HepG2 (cell line): Measurements from ENCODE around the gene KRTAP10-8. TPM values are rescaled to one million over a fixed set of nuclear protein-coding genes. Genes with fewer than 3 reads are reported as not detected.

Experiments
- ARNTL ChIP-seq: sonication (generic); formaldehyde crosslinking; IDR thresholded peaks from 2 replicates; pipeline ENCODE4 v1.4.0; 2020; ENCODE audit warnings: mild to moderate bottlenecking, missing genetic modification reagents
- ASH2L ChIP-seq: fragments of 300-600, 200-600 bp; sonication (generic); IDR thresholded peaks from 2 replicates; pipeline ENCODE4 v1.7.0; 2017; ENCODE audit warnings: low read depth, mild to moderate bottlenecking, moderate library complexity, mixed read lengths, low read length; ENCODE audit not compliant: insufficient read length
- DMAP1 ChIP-seq: IDR thresholded peaks from 2 replicates; pipeline ENCODE4 v1.6.1; 2016
- GABPB1 ChIP-seq: IDR thresholded peaks from 2 replicates; pipeline ENCODE4 v1.6.1; 2016; ENCODE audit warnings: mild to moderate bottlenecking, missing genetic modification reagents, moderate library complexity, missing compliant biosample characterization
- HDAC2 ChIP-seq: sonication (generic); formaldehyde crosslinking; IDR thresholded peaks from 2 replicates; pipeline ENCODE4 v1.4.0; 2020; ENCODE audit warnings: missing genetic modification reagents
- HNRNPLL ChIP-seq: fragments of 200-400 bp; formaldehyde crosslinking; IDR thresholded peaks from 2 replicates; pipeline ENCODE4 v1.6.1; 2017; ENCODE audit warnings: mild to moderate bottlenecking, low read depth, low read length; ENCODE audit not compliant: poor library complexity, severe bottlenecking
- KDM3A ChIP-seq: IDR thresholded peaks from 2 replicates; pipeline ENCODE4 v1.6.1; 2018; ENCODE audit warnings: low read depth, missing compliant biosample characterization
- KDM5B ChIP-seq: sonication (generic); formaldehyde crosslinking; IDR thresholded peaks from 2 replicates; pipeline ENCODE4 v1.4.0; 2020; ENCODE audit warnings: missing genetic modification reagents, mild to moderate bottlenecking, borderline replicate concordance
- LCORL ChIP-seq, 2 experiments: fragments of 450-650 bp in 1 of 2; sonication (generic) in 1 of 2; formaldehyde crosslinking in 1 of 2; IDR thresholded peaks; 2 replicates each; pipeline versions ENCODE4 v1.5.0 to v1.6.1; 2017 to 2020; ENCODE audit warnings: antibody characterized with exemption in 1 of 2, missing genetic modification reagents in 1 of 2
- NPAS2 ChIP-seq: sonication (generic); formaldehyde crosslinking; IDR thresholded peaks from 2 replicates; pipeline ENCODE4 v1.8.0; 2022; ENCODE audit warnings: mild to moderate bottlenecking, missing genetic modification reagents, borderline replicate concordance
- TARDBP ChIP-seq: sonication (generic); formaldehyde crosslinking; IDR thresholded peaks from 2 replicates; pipeline ENCODE4 v1.8.0; 2022; ENCODE audit warnings: mild to moderate bottlenecking, missing genetic modification reagents
- TEAD3 ChIP-seq: optimal IDR thresholded peaks from 2 replicates; pipeline ENCODE3; 2016; ENCODE audit warnings: borderline replicate concordance
- THAP11 ChIP-seq: IDR thresholded peaks from 2 replicates; pipeline ENCODE4 v1.6.1; 2016; ENCODE audit warnings: missing biosample characterization, missing genetic modification reagents
- ZBTB7B ChIP-seq: sonication (generic); formaldehyde crosslinking; IDR thresholded peaks from 2 replicates; pipeline ENCODE4 v1.4.0; 2020; ENCODE audit warnings: missing genetic modification reagents
- ZFP90 ChIP-seq: sonication (generic); formaldehyde crosslinking; IDR thresholded peaks from 2 replicates; pipeline ENCODE4 v1.8.0; 2022; ENCODE audit warnings: missing genetic modification reagents, mild to moderate bottlenecking, inconsistent platforms, borderline replicate concordance
- ZNF556 ChIP-seq: sonication (generic); formaldehyde crosslinking; IDR thresholded peaks from 2 replicates; pipeline ENCODE4 v1.4.0; 2020; ENCODE audit warnings: mild to moderate bottlenecking, missing genetic modification reagents, borderline replicate concordance
- ZNF605 ChIP-seq: sonication (generic); formaldehyde crosslinking; IDR thresholded peaks from 2 replicates; pipeline ENCODE4 v1.8.0; 2022; ENCODE audit warnings: mild to moderate bottlenecking, missing genetic modification reagents
- polyA plus RNA-seq, 8 experiments: library from polyadenylated mRNA; depleted of rRNA in 3 of 8; stranded (reverse) in 7 of 8; unstranded in 1 of 8; fragments of >200 nt; fragmentation: Illumina TruSeq in 4 of 8; extraction: Trizol in 4 of 8; gene quantifications; 2 replicates each; pipeline versions ENCODE4 v1.2.1 to v1.2.3, GENCODE V29; 2011 to 2016; ENCODE audit warnings: low read depth in 4 of 8, missing spikeins in 1 of 8, mixed read lengths in 1 of 8; ENCODE audit not compliant: insufficient read depth in 1 of 8
- total RNA-seq, 5 experiments: library from RNA; depleted of rRNA; stranded (reverse); fragments of >200 nt; fragmentation: Illumina TruSeq; extraction: Trizol; gene quantifications; 2 replicates each; pipeline ENCODE4 v1.2.3, GENCODE V29; 2016; ENCODE audit warnings: low read depth in 1 of 5
- TF ChIP-seq, protein P1 (sequence below): sonication (generic); formaldehyde crosslinking; IDR thresholded peaks from 2 replicates; pipeline ENCODE4 v1.4.0; 2020; ENCODE audit warnings: missing genetic modification reagents
- TF ChIP-seq, protein P2 (sequence below): sonication (generic); formaldehyde crosslinking; IDR thresholded peaks from 2 replicates; pipeline ENCODE4 v1.4.0; 2020; ENCODE audit warnings: missing genetic modification reagents
- TF ChIP-seq, protein P3 (sequence below): sonication (generic); formaldehyde crosslinking; IDR thresholded peaks from 2 replicates; pipeline ENCODE4 v1.4.0; 2020; ENCODE audit warnings: missing genetic modification reagents

Gene KRTAP10-8
- total and polyA plus RNA-seq, 2 of the 13 experiments (the other 11 are each of a cell fraction or from before 2014, with no cell fraction given): not detected

DNA sequence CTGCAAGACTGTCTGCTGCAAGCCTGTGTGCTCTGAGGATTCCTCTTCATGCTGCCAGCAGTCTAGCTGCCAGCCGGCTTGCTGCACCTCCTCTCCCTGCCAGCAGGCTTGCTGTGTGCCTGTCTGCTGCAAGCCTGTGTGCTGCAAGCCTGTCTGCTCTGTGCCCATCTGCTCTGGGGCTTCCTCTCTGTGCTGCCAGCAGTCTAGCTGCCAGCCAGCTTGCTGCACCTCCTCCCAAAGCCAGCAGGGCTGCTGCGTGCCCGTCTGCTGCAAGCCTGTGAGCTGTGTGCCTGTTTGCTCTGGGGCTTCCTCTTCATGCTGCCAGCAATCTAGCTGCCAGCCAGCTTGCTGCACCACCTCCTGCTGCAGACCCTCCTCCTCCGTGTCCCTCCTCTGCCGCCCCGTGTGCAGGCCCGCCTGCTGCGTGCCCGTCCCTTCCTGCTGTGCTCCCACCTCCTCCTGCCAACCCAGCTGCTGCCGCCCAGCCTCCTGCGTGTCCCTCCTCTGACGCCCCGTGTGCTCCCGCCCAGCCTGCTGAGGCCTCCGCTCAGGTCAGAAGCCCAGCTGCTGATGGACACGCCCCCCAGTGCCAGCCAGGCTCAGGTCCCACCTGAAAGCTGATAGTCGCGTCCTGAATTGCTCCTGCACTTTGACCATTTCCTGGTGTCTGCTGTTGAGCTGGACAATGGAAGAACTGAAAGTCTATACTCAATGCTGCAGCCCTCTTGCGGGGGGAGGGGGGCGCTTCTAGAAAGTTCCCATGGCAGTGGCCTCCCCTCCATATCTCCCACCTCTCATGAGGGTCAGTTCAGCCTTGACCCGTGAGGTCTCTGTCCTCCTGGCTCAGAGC is 37.2 kb upstream of the KRTAP10-8 start (continued):
- TF ChIP-seq, protein P1, sequence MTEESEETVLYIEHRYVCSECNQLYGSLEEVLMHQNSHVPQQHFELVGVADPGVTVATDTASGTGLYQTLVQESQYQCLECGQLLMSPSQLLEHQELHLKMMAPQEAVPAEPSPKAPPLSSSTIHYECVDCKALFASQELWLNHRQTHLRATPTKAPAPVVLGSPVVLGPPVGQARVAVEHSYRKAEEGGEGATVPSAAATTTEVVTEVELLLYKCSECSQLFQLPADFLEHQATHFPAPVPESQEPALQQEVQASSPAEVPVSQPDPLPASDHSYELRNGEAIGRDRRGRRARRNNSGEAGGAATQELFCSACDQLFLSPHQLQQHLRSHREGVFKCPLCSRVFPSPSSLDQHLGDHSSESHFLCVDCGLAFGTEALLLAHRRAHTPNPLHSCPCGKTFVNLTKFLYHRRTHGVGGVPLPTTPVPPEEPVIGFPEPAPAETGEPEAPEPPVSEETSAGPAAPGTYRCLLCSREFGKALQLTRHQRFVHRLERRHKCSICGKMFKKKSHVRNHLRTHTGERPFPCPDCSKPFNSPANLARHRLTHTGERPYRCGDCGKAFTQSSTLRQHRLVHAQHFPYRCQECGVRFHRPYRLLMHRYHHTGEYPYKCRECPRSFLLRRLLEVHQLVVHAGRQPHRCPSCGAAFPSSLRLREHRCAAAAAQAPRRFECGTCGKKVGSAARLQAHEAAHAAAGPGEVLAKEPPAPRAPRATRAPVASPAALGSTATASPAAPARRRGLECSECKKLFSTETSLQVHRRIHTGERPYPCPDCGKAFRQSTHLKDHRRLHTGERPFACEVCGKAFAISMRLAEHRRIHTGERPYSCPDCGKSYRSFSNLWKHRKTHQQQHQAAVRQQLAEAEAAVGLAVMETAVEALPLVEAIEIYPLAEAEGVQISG: peak; percentile 48
- TF ChIP-seq ZFP90: peak; percentile 89
- TF ChIP-seq DMAP1 (CRISPR knock-in tag): 0 out of 2 replicates have a peak, but pooled peaks have one; percentile 11
- peak; percentile 2; the same call in 1 of the 2 replicates for TF ChIP-seq HDAC2 (CRISPR knock-in tag)
- no peak for TF ChIP-seq KDM3A
- peak; percentile 67 for TF ChIP-seq TARDBP
- TF ChIP-seq LCORL (IDR thresholded peaks at IDR 0.05): no peak
- peak; percentile 77 for TF ChIP-seq LCORL (CRISPR knock-in tag; IDR thresholded peaks at IDR 0.05)
- TF ChIP-seq, protein P2, sequence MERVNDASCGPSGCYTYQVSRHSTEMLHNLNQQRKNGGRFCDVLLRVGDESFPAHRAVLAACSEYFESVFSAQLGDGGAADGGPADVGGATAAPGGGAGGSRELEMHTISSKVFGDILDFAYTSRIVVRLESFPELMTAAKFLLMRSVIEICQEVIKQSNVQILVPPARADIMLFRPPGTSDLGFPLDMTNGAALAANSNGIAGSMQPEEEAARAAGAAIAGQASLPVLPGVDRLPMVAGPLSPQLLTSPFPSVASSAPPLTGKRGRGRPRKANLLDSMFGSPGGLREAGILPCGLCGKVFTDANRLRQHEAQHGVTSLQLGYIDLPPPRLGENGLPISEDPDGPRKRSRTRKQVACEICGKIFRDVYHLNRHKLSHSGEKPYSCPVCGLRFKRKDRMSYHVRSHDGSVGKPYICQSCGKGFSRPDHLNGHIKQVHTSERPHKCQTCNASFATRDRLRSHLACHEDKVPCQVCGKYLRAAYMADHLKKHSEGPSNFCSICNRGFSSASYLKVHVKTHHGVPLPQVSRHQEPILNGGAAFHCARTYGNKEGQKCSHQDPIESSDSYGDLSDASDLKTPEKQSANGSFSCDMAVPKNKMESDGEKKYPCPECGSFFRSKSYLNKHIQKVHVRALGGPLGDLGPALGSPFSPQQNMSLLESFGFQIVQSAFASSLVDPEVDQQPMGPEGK: peak; percentile 61
- peak; percentile 43 for TF ChIP-seq HNRNPLL
- 0 out of 2 replicates have a peak, but pooled peaks have one; percentile 47 for TF ChIP-seq KDM5B
- TF ChIP-seq TEAD3: peak; percentile 51
- TF ChIP-seq, protein P3, sequence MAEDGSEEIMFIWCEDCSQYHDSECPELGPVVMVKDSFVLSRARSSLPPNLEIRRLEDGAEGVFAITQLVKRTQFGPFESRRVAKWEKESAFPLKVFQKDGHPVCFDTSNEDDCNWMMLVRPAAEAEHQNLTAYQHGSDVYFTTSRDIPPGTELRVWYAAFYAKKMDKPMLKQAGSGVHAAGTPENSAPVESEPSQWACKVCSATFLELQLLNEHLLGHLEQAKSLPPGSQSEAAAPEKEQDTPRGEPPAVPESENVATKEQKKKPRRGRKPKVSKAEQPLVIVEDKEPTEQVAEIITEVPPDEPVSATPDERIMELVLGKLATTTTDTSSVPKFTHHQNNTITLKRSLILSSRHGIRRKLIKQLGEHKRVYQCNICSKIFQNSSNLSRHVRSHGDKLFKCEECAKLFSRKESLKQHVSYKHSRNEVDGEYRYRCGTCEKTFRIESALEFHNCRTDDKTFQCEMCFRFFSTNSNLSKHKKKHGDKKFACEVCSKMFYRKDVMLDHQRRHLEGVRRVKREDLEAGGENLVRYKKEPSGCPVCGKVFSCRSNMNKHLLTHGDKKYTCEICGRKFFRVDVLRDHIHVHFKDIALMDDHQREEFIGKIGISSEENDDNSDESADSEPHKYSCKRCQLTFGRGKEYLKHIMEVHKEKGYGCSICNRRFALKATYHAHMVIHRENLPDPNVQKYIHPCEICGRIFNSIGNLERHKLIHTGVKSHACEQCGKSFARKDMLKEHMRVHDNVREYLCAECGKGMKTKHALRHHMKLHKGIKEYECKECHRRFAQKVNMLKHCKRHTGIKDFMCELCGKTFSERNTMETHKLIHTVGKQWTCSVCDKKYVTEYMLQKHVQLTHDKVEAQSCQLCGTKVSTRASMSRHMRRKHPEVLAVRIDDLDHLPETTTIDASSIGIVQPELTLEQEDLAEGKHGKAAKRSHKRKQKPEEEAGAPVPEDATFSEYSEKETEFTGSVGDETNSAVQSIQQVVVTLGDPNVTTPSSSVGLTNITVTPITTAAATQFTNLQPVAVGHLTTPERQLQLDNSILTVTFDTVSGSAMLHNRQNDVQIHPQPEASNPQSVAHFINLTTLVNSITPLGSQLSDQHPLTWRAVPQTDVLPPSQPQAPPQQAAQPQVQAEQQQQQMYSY (CRISPR knock-in tag): no peak
- TF ChIP-seq ZBTB7B (CRISPR knock-in tag): 0 out of 2 replicates have a peak, but pooled peaks have one; percentile 38
- peak; percentile 48; the same call in 1 of the 2 replicates for TF ChIP-seq ARNTL
- TF ChIP-seq GABPB1 (CRISPR knock-in tag): peak; percentile 43; the same call in 1 of the 2 replicates
- TF ChIP-seq THAP11 (CRISPR knock-in tag): 0 out of 2 replicates have a peak, but pooled peaks have one; percentile 20
- TF ChIP-seq NPAS2: no peak
- 0 out of 2 replicates have a peak, but pooled peaks have one; percentile 14 for TF ChIP-seq ZNF605
- TF ChIP-seq ZNF556 (CRISPR knock-in tag): 0 out of 2 replicates have a peak, but pooled peaks have one; percentile 44
- TF ChIP-seq ASH2L: peak; percentile 39
